ENCODE measurements around the gene B3GALT4. TPM values are rescaled to one million over a fixed set of nuclear protein-coding genes. Genes with fewer than 3 reads are reported as not detected.

Gene B3GALT4
- total RNA-seq, 4 donors from 2014 or later: 6.7 to 15.9 (median 7.9) TPM

GRCh38 chr6:33292996-33293682 lies 16.2 kb downstream of the B3GALT4 start:
- TF ChIP-seq, protein P1, sequence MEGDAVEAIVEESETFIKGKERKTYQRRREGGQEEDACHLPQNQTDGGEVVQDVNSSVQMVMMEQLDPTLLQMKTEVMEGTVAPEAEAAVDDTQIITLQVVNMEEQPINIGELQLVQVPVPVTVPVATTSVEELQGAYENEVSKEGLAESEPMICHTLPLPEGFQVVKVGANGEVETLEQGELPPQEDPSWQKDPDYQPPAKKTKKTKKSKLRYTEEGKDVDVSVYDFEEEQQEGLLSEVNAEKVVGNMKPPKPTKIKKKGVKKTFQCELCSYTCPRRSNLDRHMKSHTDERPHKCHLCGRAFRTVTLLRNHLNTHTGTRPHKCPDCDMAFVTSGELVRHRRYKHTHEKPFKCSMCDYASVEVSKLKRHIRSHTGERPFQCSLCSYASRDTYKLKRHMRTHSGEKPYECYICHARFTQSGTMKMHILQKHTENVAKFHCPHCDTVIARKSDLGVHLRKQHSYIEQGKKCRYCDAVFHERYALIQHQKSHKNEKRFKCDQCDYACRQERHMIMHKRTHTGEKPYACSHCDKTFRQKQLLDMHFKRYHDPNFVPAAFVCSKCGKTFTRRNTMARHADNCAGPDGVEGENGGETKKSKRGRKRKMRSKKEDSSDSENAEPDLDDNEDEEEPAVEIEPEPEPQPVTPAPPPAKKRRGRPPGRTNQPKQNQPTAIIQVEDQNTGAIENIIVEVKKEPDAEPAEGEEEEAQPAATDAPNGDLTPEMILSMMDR (IDR thresholded peaks at IDR 0.05): no peak
- DNase-seq (ENCODE audit: low spot score) (no peak), ATAC-seq (ENCODE audit: low FRiP score) (no peak)

DNA sequence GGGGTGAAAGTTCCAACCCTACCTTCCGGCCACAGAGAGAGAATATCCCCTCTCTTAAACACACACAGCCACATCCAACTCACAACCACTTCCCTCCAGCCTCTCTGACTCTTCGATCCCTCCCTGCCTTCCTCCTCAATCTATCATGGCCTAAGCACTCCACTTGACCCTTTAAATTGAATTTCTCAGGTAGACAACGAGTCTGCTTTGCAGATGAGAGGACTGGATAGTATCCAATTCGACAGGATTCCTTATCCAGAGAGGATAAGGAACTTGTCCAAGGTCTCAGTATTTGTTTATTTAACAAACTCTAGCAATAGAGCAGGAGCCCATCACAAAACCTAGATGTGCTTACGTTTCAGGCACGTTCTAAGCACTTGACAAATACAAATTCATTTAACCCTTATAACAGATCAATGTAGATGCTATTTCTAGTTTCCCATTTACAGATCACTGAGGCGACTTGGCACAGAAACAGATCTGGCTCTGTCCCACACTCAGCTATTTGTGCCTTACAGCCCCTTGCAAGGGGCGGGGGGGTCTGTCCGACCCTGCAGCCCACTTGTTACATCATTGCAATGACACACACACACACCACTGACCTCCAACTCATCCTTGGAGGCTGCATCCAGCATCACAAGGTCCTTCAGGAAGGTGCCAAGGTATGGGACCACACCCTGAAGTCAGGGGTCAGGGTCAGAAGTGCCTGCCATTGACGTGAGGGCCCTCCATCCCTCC lies 17.3 kb downstream of the B3GALT4 start:
- TF ChIP-seq, protein P1 (IDR thresholded peaks at IDR 0.05): no peak
- ATAC-seq (ENCODE audit: low FRiP score): no peak
- DNase-seq (ENCODE audit: low spot score): no peak

DNA sequence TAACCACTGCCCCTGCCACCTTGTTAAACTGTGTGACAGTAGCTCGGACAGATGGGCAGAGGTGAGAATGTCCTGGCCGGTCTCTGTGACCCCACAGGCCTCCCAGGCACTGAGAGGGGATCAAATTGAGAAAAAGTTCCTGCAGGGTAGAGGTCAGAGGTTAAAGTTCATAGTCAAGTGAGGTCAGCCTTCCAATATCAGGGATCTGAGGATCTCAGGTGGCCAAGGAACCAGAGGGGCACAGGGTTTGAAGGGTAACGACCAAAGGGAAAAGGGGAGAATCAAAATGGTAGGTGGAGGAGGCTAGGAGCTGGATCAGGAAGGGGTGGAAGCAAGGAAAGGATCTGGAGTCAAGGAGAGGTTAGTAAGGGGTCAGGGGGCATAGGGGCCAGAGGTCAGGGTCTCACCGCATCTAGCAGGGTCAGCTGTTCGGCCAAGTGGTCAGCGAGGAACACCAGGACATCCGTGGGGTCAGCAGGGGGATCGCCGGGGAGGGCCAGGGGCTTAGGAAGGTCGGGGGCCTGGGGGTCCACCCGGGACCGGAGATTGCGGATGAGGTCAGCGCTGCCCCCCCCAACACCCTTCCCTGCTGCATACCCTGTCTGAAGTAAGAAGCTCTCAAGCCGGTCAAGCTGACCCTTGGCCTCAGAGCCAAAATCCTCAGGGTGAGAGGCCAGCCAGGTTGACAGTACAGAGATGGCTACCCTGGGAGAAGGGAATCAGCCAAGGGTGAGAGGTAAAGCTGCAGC lies 18.9 kb downstream of the B3GALT4 start:
- no peak for DNase-seq (ENCODE audit: low spot score)
- no peak for ATAC-seq (ENCODE audit: low FRiP score)
- TF ChIP-seq, protein P1 (IDR thresholded peaks at IDR 0.05): no peak

- DNase-seq (ENCODE audit: low spot score): no peak
- ATAC-seq (ENCODE audit: low FRiP score): no peak
- TF ChIP-seq, protein P1 (IDR thresholded peaks at IDR 0.05): no peak
Measured at GRCh38 chr6:33296797-33297405, 20.0 kb downstream of the B3GALT4 start.

GRCh38 chr6:33297406-33297955 lies 20.6 kb downstream of the B3GALT4 start:
- TF ChIP-seq, protein P1 (IDR thresholded peaks at IDR 0.05): no peak
- DNase-seq (ENCODE audit: low spot score) (no peak), ATAC-seq (ENCODE audit: low FRiP score) (peak; percentile 11)

- TF ChIP-seq, protein P1 (IDR thresholded peaks at IDR 0.05): no peak
- DNase-seq (ENCODE audit: low spot score): peak; percentile 50
- ATAC-seq (ENCODE audit: low FRiP score): peak; percentile 63
Measured at GRCh38 chr6:33297956-33298772, 21.2 kb downstream of the B3GALT4 start.
